Tibial nerve (tissue), 4 donors: ENCODE results near the gene CAPN14. TPM values are rescaled to one million over a fixed set of nuclear protein-coding genes. Genes with fewer than 3 reads are reported as not detected.

ENCODE experiments used
- DNase-seq, 2 donors: peaks; one replicate each; pipeline ENCODE4 v3.0.0-alpha.2; 2019; ENCODE audit warnings: low spot score in 2 of 2
- H3K27ac ChIP-seq, 4 donors: fragments of 200-600 bp; sonication (generic) in 3 of 4; one replicate each; pipeline ENCODE4 v1.5.1; 2017 to 2019; ENCODE audit warnings: mild to moderate bottlenecking in 1 of 4
- H3K27me3 ChIP-seq, 2 donors: fragments of 200-600 bp; sonication (generic) in 1 of 2; one replicate each; pipeline versions ENCODE4 v1.5.1 to v1.6.0; 2017 to 2019
- H3K36me3 ChIP-seq, 3 donors: fragments of 200-600 bp; sonication (generic); one replicate each; pipeline ENCODE4 v1.5.1; 2018 to 2019
- H3K4me1 ChIP-seq, 4 donors: fragments of 200-600 bp; sonication (generic) in 3 of 4; one replicate each; pipeline ENCODE4 v1.5.1; 2017 to 2019
- H3K4me3 ChIP-seq, 4 donors: fragments of 200-600 bp; sonication (generic) in 3 of 4; one replicate each; pipeline ENCODE4 v1.5.1; 2017 to 2019; ENCODE audit warnings: mild to moderate bottlenecking in 1 of 4, moderate library complexity in 1 of 4
- H3K9me3 ChIP-seq, 4 donors: fragments of 200-600 bp; sonication (generic) in 3 of 4; one replicate each; pipeline ENCODE4 v1.5.1; 2017 to 2019
- EP300 ChIP-seq, 2 donors: sonication (generic); formaldehyde crosslinking; IDR thresholded peaks; one replicate each; pipeline ENCODE4 v1.6.1; 2017; ENCODE audit warnings: antibody characterized with exemption in 2 of 2, mild to moderate bottlenecking in 1 of 2
- POLR2A ChIP-seq, 2 donors: fragments of 450-650 bp; IDR thresholded peaks; one replicate each; pipeline ENCODE4 v1.6.1; 2017; ENCODE audit warnings: antibody characterized with exemption in 2 of 2, mild to moderate bottlenecking in 2 of 2, moderate library complexity in 2 of 2
- WGBS, 2 donors: methylation state at CpG; one replicate each; pipeline ENCODE4 v1.1.5; 2018; 5-methylcytosine and 5-hydroxymethylcytosine counted together
- total RNA-seq, 4 donors: library from RNA; depleted of rRNA; stranded (reverse); fragments of >200 nt; gene quantifications; one replicate each; pipeline ENCODE4 v1.1.0, GENCODE V29; 2016
- TF ChIP-seq, protein P1 (sequence below), 5 experiments: fragments of 200-600 bp in 3 of 5; fragments of 450-650 bp in 2 of 5; sonication (generic) in 3 of 5; IDR thresholded peaks; one replicate each; pipeline ENCODE4 v1.5.1; 2016 to 2019; ENCODE audit warnings: antibody characterized with exemption in 5 of 5, mild to moderate bottlenecking in 3 of 5, moderate library complexity in 2 of 5

The CAPN14 gene, protein sequence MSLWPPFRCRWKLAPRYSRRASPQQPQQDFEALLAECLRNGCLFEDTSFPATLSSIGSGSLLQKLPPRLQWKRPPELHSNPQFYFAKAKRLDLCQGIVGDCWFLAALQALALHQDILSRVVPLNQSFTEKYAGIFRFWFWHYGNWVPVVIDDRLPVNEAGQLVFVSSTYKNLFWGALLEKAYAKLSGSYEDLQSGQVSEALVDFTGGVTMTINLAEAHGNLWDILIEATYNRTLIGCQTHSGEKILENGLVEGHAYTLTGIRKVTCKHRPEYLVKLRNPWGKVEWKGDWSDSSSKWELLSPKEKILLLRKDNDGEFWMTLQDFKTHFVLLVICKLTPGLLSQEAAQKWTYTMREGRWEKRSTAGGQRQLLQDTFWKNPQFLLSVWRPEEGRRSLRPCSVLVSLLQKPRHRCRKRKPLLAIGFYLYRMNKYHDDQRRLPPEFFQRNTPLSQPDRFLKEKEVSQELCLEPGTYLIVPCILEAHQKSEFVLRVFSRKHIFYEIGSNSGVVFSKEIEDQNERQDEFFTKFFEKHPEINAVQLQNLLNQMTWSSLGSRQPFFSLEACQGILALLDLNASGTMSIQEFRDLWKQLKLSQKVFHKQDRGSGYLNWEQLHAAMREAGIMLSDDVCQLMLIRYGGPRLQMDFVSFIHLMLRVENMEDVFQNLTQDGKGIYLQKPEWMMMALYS
- total RNA-seq = not detected

DNA sequence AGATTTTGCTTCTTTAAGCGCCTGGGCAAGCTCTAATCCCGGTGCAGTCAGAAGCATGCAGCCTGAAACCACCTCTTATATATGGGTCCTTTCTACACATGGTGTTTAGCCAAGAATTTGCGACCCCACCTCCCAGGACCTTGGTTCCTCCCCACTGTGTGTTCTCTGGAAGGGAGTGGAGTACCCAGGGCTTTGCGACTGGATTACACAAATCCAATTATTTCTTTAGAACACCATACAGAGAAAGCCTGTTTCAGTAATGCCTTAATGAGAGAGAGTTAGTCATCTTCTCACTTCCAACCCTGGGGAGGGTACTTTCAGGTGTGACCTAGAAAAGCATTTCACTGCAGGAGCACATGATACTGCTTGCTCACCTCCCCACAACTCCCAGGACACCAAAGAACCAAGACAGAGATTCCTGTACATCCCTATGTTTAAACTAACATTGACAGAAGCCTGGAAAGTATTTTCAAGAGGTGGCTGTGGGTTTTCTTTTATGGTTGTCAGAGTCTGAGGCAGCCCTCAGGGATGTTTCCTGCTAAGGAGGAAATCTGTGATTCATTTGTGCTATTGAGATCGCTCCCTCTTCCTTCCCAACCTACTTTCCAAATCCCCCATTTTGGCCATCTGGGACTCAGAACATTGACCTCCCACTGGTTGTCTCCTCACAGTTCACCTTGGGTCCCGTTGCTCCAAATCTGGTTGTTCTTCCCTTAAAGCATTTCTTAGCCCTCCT is at the start of gene CAPN14:
Gene CAPN14 (minus strand): TSS at position 51 of the 736 bp plus-strand sequence. CDS start 12,068 bp downstream, outside the sequence.
- Histone ChIP-seq H3K4me3 (no peak within 1 kb of the TSS), H3K27me3 (no peaks in the 10 kb centered on the region), H3K9me3 (no peaks in the 10 kb centered on the region), H3K36me3 (no peaks in the 10 kb centered on the region), H3K4me1 (peaks cover 0 to 4% (median 0%) of the 10 kb centered on the region in 4 donors), H3K27ac (peak within 1 kb of the TSS in 1 of 4 donors; percentile 7)
- DNase-seq = no peak
- TF ChIP-seq EP300 (IDR thresholded peaks at IDR 0.05) (no peak), POLR2A (IDR thresholded peaks at IDR 0.05) (no peak)
- TF ChIP-seq, protein P1, sequence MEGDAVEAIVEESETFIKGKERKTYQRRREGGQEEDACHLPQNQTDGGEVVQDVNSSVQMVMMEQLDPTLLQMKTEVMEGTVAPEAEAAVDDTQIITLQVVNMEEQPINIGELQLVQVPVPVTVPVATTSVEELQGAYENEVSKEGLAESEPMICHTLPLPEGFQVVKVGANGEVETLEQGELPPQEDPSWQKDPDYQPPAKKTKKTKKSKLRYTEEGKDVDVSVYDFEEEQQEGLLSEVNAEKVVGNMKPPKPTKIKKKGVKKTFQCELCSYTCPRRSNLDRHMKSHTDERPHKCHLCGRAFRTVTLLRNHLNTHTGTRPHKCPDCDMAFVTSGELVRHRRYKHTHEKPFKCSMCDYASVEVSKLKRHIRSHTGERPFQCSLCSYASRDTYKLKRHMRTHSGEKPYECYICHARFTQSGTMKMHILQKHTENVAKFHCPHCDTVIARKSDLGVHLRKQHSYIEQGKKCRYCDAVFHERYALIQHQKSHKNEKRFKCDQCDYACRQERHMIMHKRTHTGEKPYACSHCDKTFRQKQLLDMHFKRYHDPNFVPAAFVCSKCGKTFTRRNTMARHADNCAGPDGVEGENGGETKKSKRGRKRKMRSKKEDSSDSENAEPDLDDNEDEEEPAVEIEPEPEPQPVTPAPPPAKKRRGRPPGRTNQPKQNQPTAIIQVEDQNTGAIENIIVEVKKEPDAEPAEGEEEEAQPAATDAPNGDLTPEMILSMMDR (IDR thresholded peaks at IDR 0.05) = no peak
- WGBS, 2 donors = 65 to 69% methylated on average over 6 of the region's 6 CpGs

DNA sequence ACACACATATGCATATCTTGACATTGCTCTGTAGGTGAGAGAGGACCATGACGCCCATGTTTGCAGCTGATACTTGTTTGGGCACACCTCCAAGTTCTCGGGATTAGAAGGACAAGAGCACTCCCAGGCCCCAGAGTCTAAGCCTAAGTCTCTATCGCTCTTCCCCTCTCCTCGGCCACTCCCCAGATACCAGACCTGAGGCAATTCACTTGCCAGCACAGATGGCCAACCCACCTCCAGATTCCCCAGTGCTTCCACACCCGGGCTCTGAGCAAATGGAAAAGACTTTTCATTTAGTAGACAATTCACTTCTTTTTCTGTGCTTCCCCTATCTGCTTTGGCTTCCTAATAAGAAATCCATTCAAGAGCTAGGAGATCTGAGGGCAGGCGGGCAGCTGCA is 49.5 kb upstream of the CAPN14 start:
- Histone ChIP-seq H3K9me3 (no peaks in the 10 kb centered on the region), H3K4me3 (no peak overlapping the region), H3K4me1 (no peaks in the 10 kb centered on the region), H3K36me3 (peaks cover 0 to 54% (median 0%) of the 10 kb centered on the region in 3 donors), H3K27me3 (no peaks in the 10 kb centered on the region), H3K27ac (no peak overlapping the region)
- no peak for DNase-seq
- TF ChIP-seq, protein P1 (IDR thresholded peaks at IDR 0.05) = no peak
- TF ChIP-seq EP300 (IDR thresholded peaks at IDR 0.05) = no peak
- TF ChIP-seq POLR2A (IDR thresholded peaks at IDR 0.05) = no peak
- 62 to 75% methylated on average over 6 of the region's 6 CpGs for WGBS, 2 donors

DNA sequence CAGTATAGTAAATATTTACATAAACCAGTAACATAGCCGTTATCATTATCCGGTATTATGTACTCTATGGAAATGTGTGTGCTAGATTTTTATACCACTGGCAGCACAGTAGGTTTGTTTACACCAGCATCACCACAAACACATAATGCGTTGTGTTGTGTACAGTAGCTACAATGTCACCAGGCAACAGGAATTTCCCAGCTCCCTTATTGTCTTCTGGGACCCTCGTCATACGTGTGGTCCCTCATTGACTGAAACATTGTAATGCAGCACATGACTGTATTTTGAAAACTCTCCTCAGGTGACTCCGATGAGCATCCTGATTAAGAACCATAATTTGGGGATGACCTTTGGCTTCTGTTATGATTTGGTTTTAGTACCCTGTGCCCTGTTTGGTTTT is 47.9 kb upstream of the CAPN14 start:
- no peak for DNase-seq
- Histone ChIP-seq H3K27me3 (no peaks in the 10 kb centered on the region), H3K27ac (no peak overlapping the region), H3K9me3 (no peaks in the 10 kb centered on the region), H3K4me1 (no peaks in the 10 kb centered on the region), H3K4me3 (no peak overlapping the region), H3K36me3 (peaks cover 0 to 68% (median 0%) of the 10 kb centered on the region in 3 donors)
- TF ChIP-seq, protein P1 (IDR thresholded peaks at IDR 0.05) = no peak
- TF ChIP-seq POLR2A (IDR thresholded peaks at IDR 0.05) (no peak), EP300 (IDR thresholded peaks at IDR 0.05) (no peak)
- WGBS, 2 donors = 86 to 93% methylated on average over 6 of the region's 6 CpGs

DNA sequence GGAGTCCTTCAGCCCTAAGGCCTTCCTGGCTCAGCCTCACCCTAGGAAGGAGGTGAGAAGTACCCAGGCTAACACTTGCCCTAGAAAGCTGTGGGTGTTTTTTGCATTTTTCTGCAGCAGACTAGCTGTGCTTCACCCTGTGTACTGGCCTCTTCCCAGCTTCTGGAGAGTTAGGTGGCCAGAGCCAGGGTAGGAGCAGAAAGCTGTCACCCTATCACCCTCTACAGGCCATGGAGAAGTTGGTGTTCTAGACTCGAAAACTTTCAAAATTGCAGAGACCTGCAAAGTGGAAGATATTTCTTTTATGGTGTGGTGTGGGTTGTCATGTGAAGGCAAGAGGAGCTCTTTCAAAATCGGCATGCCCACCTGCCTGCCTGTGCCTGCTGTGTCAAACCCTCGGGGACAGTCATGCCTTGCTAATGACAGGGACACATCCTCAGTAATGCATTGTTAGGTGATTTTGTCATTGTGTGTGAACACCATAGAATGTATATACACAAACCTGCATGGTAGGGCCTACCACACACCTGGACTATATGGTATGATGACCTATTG is 46.4 kb upstream of the CAPN14 start:
- DNase-seq = no peak

More for the DNA sequence above, 46.4 kb upstream of the CAPN14 start:
- 87 to 94% methylated on average over 3 of the region's 3 CpGs for WGBS, 2 donors
- no peak overlapping the region for H3K27ac ChIP-seq
- peaks cover 0 to 73% (median 0%) of the 10 kb centered on the region in 3 donors for H3K36me3 ChIP-seq
- no peak for TF ChIP-seq POLR2A (IDR thresholded peaks at IDR 0.05)
- TF ChIP-seq EP300 (IDR thresholded peaks at IDR 0.05) = no peak
- TF ChIP-seq, protein P1 (IDR thresholded peaks at IDR 0.05) = peak in 1 of 5 experiments; percentile 8
- no peaks in the 10 kb centered on the region for H3K27me3 ChIP-seq
- no peaks in the 10 kb centered on the region for H3K4me1 ChIP-seq
- H3K9me3 ChIP-seq = no peaks in the 10 kb centered on the region
- no peak overlapping the region for H3K4me3 ChIP-seq
